ENCODE results near the gene IL4R. TPM values are rescaled to one million over a fixed set of nuclear protein-coding genes. Genes with fewer than 3 reads are reported as not detected.

The IL4R gene
- total and polyA plus RNA-seq, 10 of the 15 experiments (the other 5 are each of a cell fraction or from before 2014, with no cell fraction given), result 2.6 to 70.4 (median 36.6) TPM

DNA sequence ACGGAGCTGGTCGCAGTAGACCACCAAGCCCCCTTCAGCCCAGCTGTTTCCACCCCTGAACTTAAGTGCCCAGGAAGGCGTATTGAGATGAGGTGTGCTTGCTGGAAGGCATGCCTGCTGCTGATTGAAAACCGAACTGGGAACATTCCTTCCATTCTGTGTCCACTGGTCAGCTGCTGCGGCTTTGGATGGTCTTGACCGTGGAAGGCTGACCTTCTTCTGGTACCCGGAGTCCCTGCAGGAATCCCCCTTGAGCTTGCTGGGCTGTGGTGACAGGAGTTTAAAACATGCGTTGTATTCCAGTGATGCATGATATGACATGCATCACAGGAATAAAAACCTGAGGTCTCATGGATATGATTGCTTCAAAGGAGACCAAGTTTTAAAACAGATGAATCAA, 31.4 kb downstream of the IL4R start (continued):
- TF ChIP-seq, protein P1, sequence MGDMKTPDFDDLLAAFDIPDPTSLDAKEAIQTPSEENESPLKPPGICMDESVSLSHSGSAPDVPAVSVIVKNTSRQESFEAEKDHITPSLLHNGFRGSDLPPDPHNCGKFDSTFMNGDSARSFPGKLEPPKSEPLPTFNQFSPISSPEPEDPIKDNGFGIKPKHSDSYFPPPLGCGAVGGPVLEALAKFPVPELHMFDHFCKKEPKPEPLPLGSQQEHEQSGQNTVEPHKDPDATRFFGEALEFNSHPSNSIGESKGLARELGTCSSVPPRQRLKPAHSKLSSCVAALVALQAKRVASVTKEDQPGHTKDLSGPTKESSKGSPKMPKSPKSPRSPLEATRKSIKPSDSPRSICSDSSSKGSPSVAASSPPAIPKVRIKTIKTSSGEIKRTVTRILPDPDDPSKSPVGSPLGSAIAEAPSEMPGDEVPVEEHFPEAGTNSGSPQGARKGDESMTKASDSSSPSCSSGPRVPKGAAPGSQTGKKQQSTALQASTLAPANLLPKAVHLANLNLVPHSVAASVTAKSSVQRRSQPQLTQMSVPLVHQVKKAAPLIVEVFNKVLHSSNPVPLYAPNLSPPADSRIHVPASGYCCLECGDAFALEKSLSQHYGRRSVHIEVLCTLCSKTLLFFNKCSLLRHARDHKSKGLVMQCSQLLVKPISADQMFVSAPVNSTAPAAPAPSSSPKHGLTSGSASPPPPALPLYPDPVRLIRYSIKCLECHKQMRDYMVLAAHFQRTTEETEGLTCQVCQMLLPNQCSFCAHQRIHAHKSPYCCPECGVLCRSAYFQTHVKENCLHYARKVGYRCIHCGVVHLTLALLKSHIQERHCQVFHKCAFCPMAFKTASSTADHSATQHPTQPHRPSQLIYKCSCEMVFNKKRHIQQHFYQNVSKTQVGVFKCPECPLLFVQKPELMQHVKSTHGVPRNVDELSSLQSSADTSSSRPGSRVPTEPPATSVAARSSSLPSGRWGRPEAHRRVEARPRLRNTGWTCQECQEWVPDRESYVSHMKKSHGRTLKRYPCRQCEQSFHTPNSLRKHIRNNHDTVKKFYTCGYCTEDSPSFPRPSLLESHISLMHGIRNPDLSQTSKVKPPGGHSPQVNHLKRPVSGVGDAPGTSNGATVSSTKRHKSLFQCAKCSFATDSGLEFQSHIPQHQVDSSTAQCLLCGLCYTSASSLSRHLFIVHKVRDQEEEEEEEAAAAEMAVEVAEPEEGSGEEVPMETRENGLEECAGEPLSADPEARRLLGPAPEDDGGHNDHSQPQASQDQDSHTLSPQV (IDR thresholded peaks at IDR 0.05), result no peak
- TF ChIP-seq FOS (IDR thresholded peaks at IDR 0.05; ENCODE audit: borderline replicate concordance, extremely low read depth, insufficient read length) (no peak), RFX5 (IDR thresholded peaks at IDR 0.05; ENCODE audit: low read depth, low read length) (no peak), YY1 (IDR thresholded peaks at IDR 0.05; ENCODE audit: low read depth, low read length) (no peak), GATAD2B (conservative IDR thresholded peaks at IDR 0.05; ENCODE audit: low read depth) (no peak), ZZZ3 (IDR thresholded peaks at IDR 0.05; ENCODE audit: control insufficient read depth, insufficient read length, low read depth) (no peak), TAF1 (IDR thresholded peaks at IDR 0.05; ENCODE audit: borderline replicate concordance, low read depth, low read length) (no peak), CHD4 (IDR thresholded peaks at IDR 0.05) (no peak), POLR2AphosphoS2 (IDR thresholded peaks at IDR 0.05; ENCODE audit: low read depth, low read length) (no peak)
- TF ChIP-seq, protein P2, sequence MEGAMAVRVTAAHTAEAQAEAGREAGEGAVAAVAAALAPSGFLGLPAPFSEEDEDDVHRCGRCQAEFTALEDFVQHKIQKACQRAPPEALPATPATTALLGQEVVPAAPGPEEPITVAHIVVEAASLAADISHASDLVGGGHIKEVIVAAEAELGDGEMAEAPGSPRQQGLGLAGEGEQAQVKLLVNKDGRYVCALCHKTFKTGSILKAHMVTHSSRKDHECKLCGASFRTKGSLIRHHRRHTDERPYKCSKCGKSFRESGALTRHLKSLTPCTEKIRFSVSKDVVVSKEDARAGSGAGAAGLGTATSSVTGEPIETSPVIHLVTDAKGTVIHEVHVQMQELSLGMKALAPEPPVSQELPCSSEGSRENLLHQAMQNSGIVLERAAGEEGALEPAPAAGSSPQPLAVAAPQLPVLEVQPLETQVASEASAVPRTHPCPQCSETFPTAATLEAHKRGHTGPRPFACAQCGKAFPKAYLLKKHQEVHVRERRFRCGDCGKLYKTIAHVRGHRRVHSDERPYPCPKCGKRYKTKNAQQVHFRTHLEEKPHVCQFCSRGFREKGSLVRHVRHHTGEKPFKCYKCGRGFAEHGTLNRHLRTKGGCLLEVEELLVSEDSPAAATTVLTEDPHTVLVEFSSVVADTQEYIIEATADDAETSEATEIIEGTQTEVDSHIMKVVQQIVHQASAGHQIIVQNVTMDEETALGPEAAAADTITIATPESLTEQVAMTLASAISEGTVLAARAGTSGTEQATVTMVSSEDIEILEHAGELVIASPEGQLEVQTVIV (IDR thresholded peaks at IDR 0.05; ENCODE audit: borderline replicate concordance, partially characterized antibody), result no peak
